H1 (cell line): Measurements from ENCODE around the gene BAIAP2. TPM values are rescaled to one million over a fixed set of nuclear protein-coding genes. Genes with fewer than 3 reads are reported as not detected.

ENCODE experiments used
- BCL11A ChIP-seq, 2 experiments: IDR thresholded peaks; one replicate each; pipeline ENCODE4 v1.6.1; 2011; ENCODE audit warnings: low read depth in 2 of 2, low read length in 2 of 2, mild to moderate bottlenecking in 2 of 2
- BRCA1 ChIP-seq: IDR thresholded peaks from 2 replicates; pipeline ENCODE4 v1.6.1; 2012; ENCODE audit warnings: low read depth, low read length, improper control_type of control experiment
- CBX8 ChIP-seq: fragments of 300-800, 300-1000 bp; sonication (generic); IDR thresholded peaks from 2 replicates; pipeline ENCODE4 v1.7.1; 2016; ENCODE audit warnings: low read depth, low read length, borderline replicate concordance
- CHD7 ChIP-seq: fragments of 300-600 bp; sonication (generic); IDR thresholded peaks from 2 replicates; pipeline ENCODE4 v1.7.1; 2012; ENCODE audit warnings: low read length, moderate library complexity, mild to moderate bottlenecking, inconsistent platforms; ENCODE audit not compliant: insufficient replicate concordance
- E2F6 ChIP-seq: IDR thresholded peaks from 2 replicates; pipeline ENCODE4 v1.6.1; 2012; ENCODE audit warnings: inconsistent platforms
- JUND ChIP-seq: IDR thresholded peaks from 2 replicates; pipeline ENCODE4 v1.6.1; 2011; ENCODE audit warnings: mild to moderate bottlenecking, improper control_type of control experiment, low read length
- NANOG ChIP-seq: IDR thresholded peaks from 2 replicates; pipeline ENCODE4 v1.6.1; 2011; ENCODE audit warnings: low read length, low read depth, mild to moderate bottlenecking, inconsistent platforms; ENCODE audit not compliant: insufficient read depth, poor library complexity, severe bottlenecking
- RBBP5 ChIP-seq: IDR thresholded peaks from 2 replicates; pipeline ENCODE4 v1.7.1; 2012; ENCODE audit warnings: low read depth, mild to moderate bottlenecking, inconsistent platforms, low read length, moderate library complexity, borderline replicate concordance
- RNF2 ChIP-seq: fragments of 200-900, 300-1000 bp; sonication (generic); IDR thresholded peaks from 2 replicates; pipeline ENCODE4 v1.7.1; 2016; ENCODE audit warnings: borderline replicate concordance, low read depth, mild to moderate bottlenecking, antibody characterized with exemption, low read length; ENCODE audit not compliant: poor library complexity, severe bottlenecking; ENCODE audit errors: missing control alignments
- TBP ChIP-seq: IDR thresholded peaks from 2 replicates; pipeline ENCODE4 v1.6.1; 2011; ENCODE audit warnings: low read depth, low read length, improper control_type of control experiment
- polyA plus RNA-seq, 7 experiments: library from polyadenylated mRNA; depleted of rRNA in 3 of 7; stranded (reverse) in 5 of 7; unstranded in 2 of 7; fragments of >200 nt in 5 of 7; fragments of 200-250 nt in 2 of 7; gene quantifications; 1 replicate in 5 of 7; 2 replicates in 1 of 7; 4 replicates in 1 of 7; pipeline versions ENCODE4 v1.2.1 to v1.2.3, GENCODE V29; 2011 to 2013; ENCODE audit warnings: missing spikeins in 2 of 7, mixed read lengths in 2 of 7
- total RNA-seq: library from RNA; stranded (reverse); fragmentation: NEBNext Ultra II Directional; extraction: Animal tissue kit (Norgen Biotek cat#: 25700); gene quantifications from 2 replicates; pipeline ENCODE4 v1.2.1, GENCODE V29; 2021

Gene BAIAP2
- total and polyA plus RNA-seq, 2 of the 8 experiments (the other 6 are each of a cell fraction or from before 2014, with no cell fraction given): 10.0 to 22.8 TPM

- no peak for TF ChIP-seq CHD7
- TF ChIP-seq E2F6: no peak
- TF ChIP-seq RNF2: no peak
- TF ChIP-seq JUND: no peak
- TF ChIP-seq NANOG: no peak
- TF ChIP-seq TBP: no peak
- TF ChIP-seq BCL11A (IDR thresholded peaks at IDR 0.05; ENCODE audit: low read depth in 2 of 2, low read length in 2 of 2): no peak
- no peak for TF ChIP-seq RBBP5
- TF ChIP-seq BRCA1: no peak
- TF ChIP-seq CBX8: no peak
Observed at GRCh38 chr17:81097943-81098308, 63.0 kb downstream of the BAIAP2 start (continued).
